HEK293 (cell line): ENCODE measurements around the gene RSRC1.

Experiments used
- CTCF ChIA-PET: fragments of 350-600 bp; formaldehyde crosslinking; extraction: SDS; loops from one replicate; lab custom pipeline; 2021; ENCODE audit warnings: antibody characterized with exemption; lab: Yijun Ruan, JAX
- POLR2A ChIA-PET: fragments of 300-600 bp; formaldehyde crosslinking; extraction: SDS; loops from one replicate; lab custom pipeline; 2020; ENCODE audit warnings: antibody characterized with exemption, inconsistent platforms; lab: Yijun Ruan, JAX
- H3K27ac ChIP-seq: fragments of 200-500 bp; sonication (Bioruptor generic); 2 replicates; pipeline ENCODE4 v1.5.1; 2014; ENCODE audit warnings: low read depth, low read length, control low read depth, inconsistent platforms; ENCODE audit errors: extremely low read depth
- H3K36me3 ChIP-seq, 2 experiments: fragments of 200-500 bp in 1 of 2; sonication (Bioruptor generic) in 1 of 2; 1 replicate in 1 of 2; 2 replicates in 1 of 2; pipeline ENCODE4 v1.5.1; 2014 to 2017; ENCODE audit warnings: inconsistent platforms in 2 of 2, low read length in 2 of 2; ENCODE audit not compliant: control insufficient read depth in 2 of 2, insufficient read depth in 1 of 2
- H3K4me1 ChIP-seq: fragments of 200-500 bp; sonication (Bioruptor generic); 2 replicates; pipeline ENCODE4 v1.5.1; 2014; ENCODE audit warnings: mild to moderate bottlenecking, low read length, inconsistent platforms; ENCODE audit not compliant: control insufficient read depth, insufficient read depth
- H3K4me3 ChIP-seq: 2 replicates; pipeline ENCODE4 v1.5.1; 2011; ENCODE audit warnings: low read depth, mild to moderate bottlenecking, control low read depth, low read length, moderate library complexity
- H3K9me3 ChIP-seq: fragments of 200-500 bp; sonication (Bioruptor generic); 2 replicates; pipeline ENCODE4 v1.5.1; 2014; ENCODE audit warnings: low read depth, low read length, inconsistent platforms; ENCODE audit not compliant: control insufficient read depth, insufficient read depth
- FEZF1 ChIP-seq: fragments of 450-650 bp; formaldehyde crosslinking; IDR thresholded peaks from 2 replicates; pipeline ENCODE4 v1.5.1; 2016; ENCODE audit warnings: missing biosample characterization, missing genetic modification characterization
- KLF8 ChIP-seq: fragments of 450-650 bp; formaldehyde crosslinking; IDR thresholded peaks from 2 replicates; pipeline ENCODE4 v1.5.1; 2016; ENCODE audit warnings: missing biosample characterization, missing genetic modification characterization
- OSR2 ChIP-seq: fragments of 450-650 bp; formaldehyde crosslinking; IDR thresholded peaks from 2 replicates; pipeline ENCODE4 v1.5.1; 2016; ENCODE audit warnings: missing biosample characterization, missing genetic modification characterization
- SETDB1 ChIP-seq: IDR thresholded peaks from one replicate; pipeline ENCODE4 v1.6.1; 2017; ENCODE audit warnings: mild to moderate bottlenecking, low read length, moderate library complexity, mixed read lengths; ENCODE audit not compliant: insufficient read length
- TCF7L2 ChIP-seq: IDR thresholded peaks from 2 replicates; pipeline ENCODE4 v1.6.1; 2011; ENCODE audit warnings: low read depth, mild to moderate bottlenecking, inconsistent platforms, low read length, moderate library complexity, borderline replicate concordance
- TRIM28 ChIP-seq: IDR thresholded peaks from 2 replicates; pipeline ENCODE4 v1.6.1; 2011; ENCODE audit warnings: low read length, control low read depth, borderline replicate concordance
- ZEB2 ChIP-seq: fragments of 450-650 bp; formaldehyde crosslinking; IDR thresholded peaks from 2 replicates; pipeline ENCODE4 v1.5.1; 2016; ENCODE audit warnings: missing biosample characterization, missing genetic modification characterization
- ZNF121 ChIP-seq: fragments of 450-650 bp; formaldehyde crosslinking; IDR thresholded peaks from 2 replicates; pipeline ENCODE4 v1.5.1; 2016; ENCODE audit warnings: missing biosample characterization, missing genetic modification characterization
- ZNF155 ChIP-seq: fragments of 450-650 bp; formaldehyde crosslinking; IDR thresholded peaks from 2 replicates; pipeline ENCODE4 v1.5.1; 2016; ENCODE audit warnings: missing biosample characterization, missing genetic modification characterization
- ZNF2 ChIP-seq: fragments of 450-650 bp; formaldehyde crosslinking; IDR thresholded peaks from 2 replicates; pipeline ENCODE4 v1.5.1; 2016; ENCODE audit warnings: missing biosample characterization, missing genetic modification characterization
- ZNF23 ChIP-seq: fragments of 450-650 bp; formaldehyde crosslinking; IDR thresholded peaks from 2 replicates; pipeline ENCODE4 v1.5.1; 2016; ENCODE audit warnings: missing biosample characterization, missing genetic modification characterization, borderline replicate concordance
- ZNF311 ChIP-seq: fragments of 450-650 bp; formaldehyde crosslinking; IDR thresholded peaks from 2 replicates; pipeline ENCODE4 v1.5.1; 2017; ENCODE audit warnings: missing biosample characterization, missing genetic modification characterization, borderline replicate concordance
- ZNF324 ChIP-seq: fragments of 450-650 bp; formaldehyde crosslinking; IDR thresholded peaks from 2 replicates; pipeline ENCODE4 v1.5.1; 2016; ENCODE audit warnings: missing biosample characterization, missing genetic modification characterization
- ZNF391 ChIP-seq: fragments of 450-650 bp; formaldehyde crosslinking; IDR thresholded peaks from 2 replicates; pipeline ENCODE4 v1.5.1; 2016; ENCODE audit warnings: low read depth, missing biosample characterization, missing genetic modification characterization, borderline replicate concordance
- ZNF426 ChIP-seq: fragments of 450-650 bp; formaldehyde crosslinking; IDR thresholded peaks from 2 replicates; pipeline ENCODE4 v1.5.1; 2017; ENCODE audit warnings: missing biosample characterization, missing genetic modification characterization, mild to moderate bottlenecking, inconsistent platforms, moderate library complexity
- ZNF558 ChIP-seq: fragments of 450-650 bp; formaldehyde crosslinking; IDR thresholded peaks from 2 replicates; pipeline ENCODE4 v1.5.1; 2016; ENCODE audit warnings: missing biosample characterization, missing genetic modification characterization
- ZNF560 ChIP-seq: fragments of 450-650 bp; formaldehyde crosslinking; IDR thresholded peaks from 2 replicates; pipeline ENCODE4 v1.5.1; 2017; ENCODE audit warnings: missing biosample characterization, missing genetic modification characterization, borderline replicate concordance
- ZNF610 ChIP-seq: fragments of 450-650 bp; formaldehyde crosslinking; IDR thresholded peaks from 2 replicates; pipeline ENCODE4 v1.5.1; 2016; ENCODE audit warnings: missing biosample characterization, missing genetic modification characterization, borderline replicate concordance
- ZNF843 ChIP-seq: fragments of 450-650 bp; formaldehyde crosslinking; IDR thresholded peaks from 2 replicates; pipeline ENCODE4 v1.5.1; 2016; ENCODE audit warnings: missing biosample characterization, missing genetic modification characterization
- ZXDB ChIP-seq: fragments of 450-650 bp; formaldehyde crosslinking; IDR thresholded peaks from 2 replicates; pipeline ENCODE4 v1.5.1; 2016; ENCODE audit warnings: missing biosample characterization, missing genetic modification characterization
- TF ChIP-seq, protein P1 (sequence below): fragments of 450-650 bp; formaldehyde crosslinking; IDR thresholded peaks from 2 replicates; pipeline ENCODE4 v1.5.1; 2016; ENCODE audit warnings: missing biosample characterization, missing genetic modification characterization
- TF ChIP-seq, protein P2 (sequence below): fragments of 450-650 bp; formaldehyde crosslinking; IDR thresholded peaks from 2 replicates; pipeline ENCODE4 v1.5.1; 2016; ENCODE audit warnings: missing biosample characterization, missing genetic modification characterization
- TF ChIP-seq, protein P3 (sequence below): fragments of 450-650 bp; formaldehyde crosslinking; IDR thresholded peaks from 2 replicates; pipeline ENCODE4 v1.5.1; 2017; ENCODE audit warnings: missing biosample characterization, missing genetic modification characterization
- TF ChIP-seq, protein P4 (sequence below): fragments of 450-650 bp; IDR thresholded peaks from 2 replicates; pipeline ENCODE4 v1.5.1; 2018; ENCODE audit warnings: missing biosample characterization, mild to moderate bottlenecking, missing genetic modification characterization
- TF ChIP-seq, protein P5 (sequence below): fragments of 450-650 bp; formaldehyde crosslinking; IDR thresholded peaks from 2 replicates; pipeline ENCODE4 v1.5.1; 2016; ENCODE audit warnings: missing biosample characterization, missing genetic modification characterization
- TF ChIP-seq, protein P6 (sequence below): fragments of 450-650 bp; formaldehyde crosslinking; IDR thresholded peaks from 2 replicates; pipeline ENCODE4 v1.5.1; 2017; ENCODE audit warnings: missing biosample characterization, missing genetic modification characterization

Gene RSRC1

DNA sequence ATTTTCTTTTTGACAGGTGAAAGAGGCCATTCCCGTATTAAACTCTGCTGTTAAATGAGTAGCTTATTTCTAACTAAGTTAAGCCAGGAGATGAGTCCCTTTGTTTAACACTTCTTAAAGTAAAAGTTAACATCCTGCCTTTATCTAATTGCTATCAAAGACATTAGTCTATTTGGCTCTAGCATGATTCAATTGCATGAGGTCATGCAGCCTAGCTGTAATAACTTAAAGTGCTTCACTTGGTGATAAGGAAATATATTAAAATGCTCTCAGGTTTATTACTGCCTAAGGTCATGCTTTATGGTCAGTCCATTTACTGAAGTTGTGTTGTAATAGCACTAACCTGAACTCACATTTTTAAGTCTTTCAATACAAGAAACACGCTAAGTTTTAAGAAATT lies 378.8 kb downstream of the RSRC1 start (continued):
- TF ChIP-seq ZNF560 (tag by site-specific recombination) (no peak), OSR2 (tag by site-specific recombination) (peak; percentile 72; the same call in 1 of the 2 replicates), TCF7L2 (peak; percentile 73), TRIM28 (peak; percentile 86; the same call in 1 of the 2 replicates), FEZF1 (peak; percentile 76), ZNF2 (tag by site-specific recombination) (0 out of 2 replicates have a peak, but pooled peaks have one; percentile 25), ZNF558 (0 out of 2 replicates have a peak, but pooled peaks have one; percentile 31), ZNF121 (tag by site-specific recombination) (no peak), ZNF391 (tag by site-specific recombination) (no peak)
- TF ChIP-seq, protein P1, sequence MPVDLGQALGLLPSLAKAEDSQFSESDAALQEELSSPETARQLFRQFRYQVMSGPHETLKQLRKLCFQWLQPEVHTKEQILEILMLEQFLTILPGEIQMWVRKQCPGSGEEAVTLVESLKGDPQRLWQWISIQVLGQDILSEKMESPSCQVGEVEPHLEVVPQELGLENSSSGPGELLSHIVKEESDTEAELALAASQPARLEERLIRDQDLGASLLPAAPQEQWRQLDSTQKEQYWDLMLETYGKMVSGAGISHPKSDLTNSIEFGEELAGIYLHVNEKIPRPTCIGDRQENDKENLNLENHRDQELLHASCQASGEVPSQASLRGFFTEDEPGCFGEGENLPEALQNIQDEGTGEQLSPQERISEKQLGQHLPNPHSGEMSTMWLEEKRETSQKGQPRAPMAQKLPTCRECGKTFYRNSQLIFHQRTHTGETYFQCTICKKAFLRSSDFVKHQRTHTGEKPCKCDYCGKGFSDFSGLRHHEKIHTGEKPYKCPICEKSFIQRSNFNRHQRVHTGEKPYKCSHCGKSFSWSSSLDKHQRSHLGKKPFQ, result peak; percentile 59; the same call in 1 of the 2 replicates
- TF ChIP-seq, protein P2, sequence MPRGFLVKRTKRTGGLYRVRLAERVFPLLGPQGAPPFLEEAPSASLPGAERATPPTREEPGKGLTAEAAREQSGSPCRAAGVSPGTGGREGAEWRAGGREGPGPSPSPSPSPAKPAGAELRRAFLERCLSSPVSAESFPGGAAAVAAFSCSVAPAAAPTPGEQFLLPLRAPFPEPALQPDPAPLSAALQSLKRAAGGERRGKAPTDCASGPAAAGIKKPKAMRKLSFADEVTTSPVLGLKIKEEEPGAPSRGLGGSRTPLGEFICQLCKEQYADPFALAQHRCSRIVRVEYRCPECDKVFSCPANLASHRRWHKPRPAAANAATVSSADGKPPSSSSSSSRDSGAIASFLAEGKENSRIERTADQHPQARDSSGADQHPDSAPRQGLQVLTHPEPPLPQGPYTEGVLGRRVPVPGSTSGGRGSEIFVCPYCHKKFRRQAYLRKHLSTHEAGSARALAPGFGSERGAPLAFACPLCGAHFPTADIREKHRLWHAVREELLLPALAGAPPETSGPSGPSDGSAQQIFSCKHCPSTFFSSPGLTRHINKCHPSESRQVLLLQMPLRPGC (tag by site-specific recombination), result peak; percentile 58; the same call in 1 of the 2 replicates
- TF ChIP-seq, protein P3, sequence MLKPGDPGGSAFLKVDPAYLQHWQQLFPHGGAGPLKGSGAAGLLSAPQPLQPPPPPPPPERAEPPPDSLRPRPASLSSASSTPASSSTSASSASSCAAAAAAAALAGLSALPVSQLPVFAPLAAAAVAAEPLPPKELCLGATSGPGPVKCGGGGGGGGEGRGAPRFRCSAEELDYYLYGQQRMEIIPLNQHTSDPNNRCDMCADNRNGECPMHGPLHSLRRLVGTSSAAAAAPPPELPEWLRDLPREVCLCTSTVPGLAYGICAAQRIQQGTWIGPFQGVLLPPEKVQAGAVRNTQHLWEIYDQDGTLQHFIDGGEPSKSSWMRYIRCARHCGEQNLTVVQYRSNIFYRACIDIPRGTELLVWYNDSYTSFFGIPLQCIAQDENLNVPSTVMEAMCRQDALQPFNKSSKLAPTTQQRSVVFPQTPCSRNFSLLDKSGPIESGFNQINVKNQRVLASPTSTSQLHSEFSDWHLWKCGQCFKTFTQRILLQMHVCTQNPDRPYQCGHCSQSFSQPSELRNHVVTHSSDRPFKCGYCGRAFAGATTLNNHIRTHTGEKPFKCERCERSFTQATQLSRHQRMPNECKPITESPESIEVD, result peak; percentile 97
- TF ChIP-seq, protein P4, sequence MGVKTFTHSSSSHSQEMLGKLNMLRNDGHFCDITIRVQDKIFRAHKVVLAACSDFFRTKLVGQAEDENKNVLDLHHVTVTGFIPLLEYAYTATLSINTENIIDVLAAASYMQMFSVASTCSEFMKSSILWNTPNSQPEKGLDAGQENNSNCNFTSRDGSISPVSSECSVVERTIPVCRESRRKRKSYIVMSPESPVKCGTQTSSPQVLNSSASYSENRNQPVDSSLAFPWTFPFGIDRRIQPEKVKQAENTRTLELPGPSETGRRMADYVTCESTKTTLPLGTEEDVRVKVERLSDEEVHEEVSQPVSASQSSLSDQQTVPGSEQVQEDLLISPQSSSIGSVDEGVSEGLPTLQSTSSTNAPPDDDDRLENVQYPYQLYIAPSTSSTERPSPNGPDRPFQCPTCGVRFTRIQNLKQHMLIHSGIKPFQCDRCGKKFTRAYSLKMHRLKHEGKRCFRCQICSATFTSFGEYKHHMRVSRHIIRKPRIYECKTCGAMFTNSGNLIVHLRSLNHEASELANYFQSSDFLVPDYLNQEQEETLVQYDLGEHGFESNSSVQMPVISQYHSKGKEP (tag by site-specific recombination), result peak; percentile 79
- TF ChIP-seq, protein P5, sequence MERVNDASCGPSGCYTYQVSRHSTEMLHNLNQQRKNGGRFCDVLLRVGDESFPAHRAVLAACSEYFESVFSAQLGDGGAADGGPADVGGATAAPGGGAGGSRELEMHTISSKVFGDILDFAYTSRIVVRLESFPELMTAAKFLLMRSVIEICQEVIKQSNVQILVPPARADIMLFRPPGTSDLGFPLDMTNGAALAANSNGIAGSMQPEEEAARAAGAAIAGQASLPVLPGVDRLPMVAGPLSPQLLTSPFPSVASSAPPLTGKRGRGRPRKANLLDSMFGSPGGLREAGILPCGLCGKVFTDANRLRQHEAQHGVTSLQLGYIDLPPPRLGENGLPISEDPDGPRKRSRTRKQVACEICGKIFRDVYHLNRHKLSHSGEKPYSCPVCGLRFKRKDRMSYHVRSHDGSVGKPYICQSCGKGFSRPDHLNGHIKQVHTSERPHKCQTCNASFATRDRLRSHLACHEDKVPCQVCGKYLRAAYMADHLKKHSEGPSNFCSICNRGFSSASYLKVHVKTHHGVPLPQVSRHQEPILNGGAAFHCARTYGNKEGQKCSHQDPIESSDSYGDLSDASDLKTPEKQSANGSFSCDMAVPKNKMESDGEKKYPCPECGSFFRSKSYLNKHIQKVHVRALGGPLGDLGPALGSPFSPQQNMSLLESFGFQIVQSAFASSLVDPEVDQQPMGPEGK (tag by site-specific recombination), result 0 out of 2 replicates have a peak, but pooled peaks have one; percentile 26

DNA sequence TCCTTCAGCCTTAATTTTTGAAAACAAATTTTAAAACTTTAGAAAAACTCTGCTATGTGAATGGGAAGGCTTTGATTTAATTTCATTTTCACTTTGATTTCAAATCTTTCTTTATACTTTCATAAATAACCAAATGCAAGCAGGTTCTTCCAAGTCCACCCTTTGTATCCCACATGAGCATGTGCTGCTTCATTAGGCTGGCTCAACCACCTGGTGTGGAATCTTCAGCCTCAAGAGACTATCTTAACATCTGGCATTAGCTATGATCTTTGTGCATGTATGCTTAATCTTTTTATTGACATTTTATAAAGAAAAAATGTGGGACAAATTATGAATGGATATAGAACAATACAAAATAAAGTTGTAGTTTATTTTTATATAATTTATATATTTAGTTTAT lies 379.3 kb downstream of the RSRC1 start:
- Histone ChIP-seq H3K36me3 (no peaks in the 10 kb centered on the region), H3K9me3 (no peaks in the 10 kb centered on the region), H3K4me3 (no peak overlapping the region), H3K27ac (no peak overlapping the region), H3K4me1 (peaks cover 4% of the 10 kb centered on the region; the same call in 1 of the 2 replicates)
- ChIA-PET CTCF (interaction anchor here (0.5 kb wide), 1 partner anchor 17 kb away, joined by 3 read pairs; no protein-coding TSS in a partner anchor), POLR2A (no interaction called here)
- TF ChIP-seq ZNF610 (tag by site-specific recombination) (no peak), ZNF391 (tag by site-specific recombination) (no peak), KLF8 (no peak), ZNF426 (no peak), ZNF155 (tag by site-specific recombination) (no peak), ZEB2 (no peak), ZNF311 (tag by site-specific recombination) (no peak), FEZF1 (no peak), ZNF843 (tag by site-specific recombination) (no peak), ZXDB (no peak), ZNF23 (tag by site-specific recombination) (no peak), ZNF324 (tag by site-specific recombination) (no peak), SETDB1 (no peak)
- TF ChIP-seq, protein P6, sequence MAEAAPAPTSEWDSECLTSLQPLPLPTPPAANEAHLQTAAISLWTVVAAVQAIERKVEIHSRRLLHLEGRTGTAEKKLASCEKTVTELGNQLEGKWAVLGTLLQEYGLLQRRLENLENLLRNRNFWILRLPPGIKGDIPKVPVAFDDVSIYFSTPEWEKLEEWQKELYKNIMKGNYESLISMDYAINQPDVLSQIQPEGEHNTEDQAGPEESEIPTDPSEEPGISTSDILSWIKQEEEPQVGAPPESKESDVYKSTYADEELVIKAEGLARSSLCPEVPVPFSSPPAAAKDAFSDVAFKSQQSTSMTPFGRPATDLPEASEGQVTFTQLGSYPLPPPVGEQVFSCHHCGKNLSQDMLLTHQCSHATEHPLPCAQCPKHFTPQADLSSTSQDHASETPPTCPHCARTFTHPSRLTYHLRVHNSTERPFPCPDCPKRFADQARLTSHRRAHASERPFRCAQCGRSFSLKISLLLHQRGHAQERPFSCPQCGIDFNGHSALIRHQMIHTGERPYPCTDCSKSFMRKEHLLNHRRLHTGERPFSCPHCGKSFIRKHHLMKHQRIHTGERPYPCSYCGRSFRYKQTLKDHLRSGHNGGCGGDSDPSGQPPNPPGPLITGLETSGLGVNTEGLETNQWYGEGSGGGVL (tag by site-specific recombination), result no peak
